Measurements from ENCODE around the gene TMED4. TPM values are rescaled to one million over a fixed set of nuclear protein-coding genes. Genes with fewer than 3 reads are reported as not detected.

The TMED4 gene
- total and polyA plus RNA-seq, 4 donors, result 26.9 to 97.1 (median 46.9) TPM

DNA sequence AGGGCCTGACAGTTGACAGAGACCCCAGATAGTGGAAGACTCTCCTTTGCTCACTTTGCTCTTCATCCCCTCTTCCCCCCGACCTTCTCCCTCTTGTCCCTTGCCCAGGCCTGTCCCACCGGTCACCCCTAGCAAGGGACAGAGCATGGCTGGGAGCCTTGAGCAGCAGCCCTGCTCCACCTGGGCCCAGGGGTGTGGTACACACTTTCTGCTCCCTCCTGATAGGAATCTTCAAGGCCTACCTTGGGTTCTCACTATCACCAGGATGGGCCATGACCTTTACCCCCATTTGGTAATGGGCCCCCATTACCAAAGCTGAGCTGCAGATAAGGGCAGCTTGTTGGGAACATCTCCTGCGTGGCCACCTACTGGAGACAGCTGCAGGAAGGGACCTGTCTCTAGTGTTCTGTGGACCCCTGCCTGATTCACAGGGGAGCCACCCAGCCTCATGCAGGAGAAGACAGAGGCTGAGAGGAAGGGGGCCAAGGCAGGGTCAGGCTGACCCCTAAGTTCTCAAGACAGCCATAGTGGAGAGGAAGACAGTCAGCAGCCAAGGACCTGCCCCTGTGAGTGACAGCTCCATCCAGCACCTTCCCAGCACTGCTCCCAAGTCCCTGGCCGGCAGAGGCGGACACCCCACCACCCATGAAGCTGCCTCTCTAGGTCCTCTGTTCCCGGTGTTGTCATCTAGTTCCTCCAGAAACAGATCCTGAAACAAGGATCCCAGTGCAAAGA is 40.0 kb downstream of the TMED4 start:
- no peaks in the 10 kb centered on the region for H3K36me3 ChIP-seq (ENCODE audit: control insufficient read depth in 4 of 4, insufficient read depth in 3 of 4, low read depth in 1 of 4, low read length in 3 of 4)
- peak overlapping the region; percentile 13 to 99 for H3K9ac ChIP-seq (ENCODE audit: low read depth in 1 of 2, low read length in 2 of 2)
- DNase-seq (ENCODE audit: low spot score), result no peak
- peaks cover 5 to 52% (median 30%) of the 10 kb centered on the region in 4 donors for H3K4me1 ChIP-seq (ENCODE audit: control insufficient read depth in 4 of 4, insufficient read depth in 4 of 4, low read length in 3 of 4)
- no peaks in the 10 kb centered on the region for H3K27me3 ChIP-seq (ENCODE audit: control insufficient read depth in 4 of 4, insufficient read depth in 4 of 4, low read length in 3 of 4)
- no peak overlapping the region for H3K4me3 ChIP-seq (ENCODE audit: low read depth in 1 of 3, low read length in 3 of 3)
- peak overlapping the region; percentile 86 to 97 for H3K27ac ChIP-seq (ENCODE audit: low read depth in 1 of 2, low read length in 2 of 2)
- WGBS, result 88% methylated on average over 6 of the region's 6 CpGs
- no peaks in the 10 kb centered on the region for H3K9me3 ChIP-seq (ENCODE audit: control insufficient read depth in 4 of 4, low read length in 3 of 4)
- TF ChIP-seq JUND (IDR thresholded peaks at IDR 0.05), result peak in 1 of 2 donors; percentile 1
- no peak for TF ChIP-seq ZBTB33 (IDR thresholded peaks at IDR 0.05)

DNA sequence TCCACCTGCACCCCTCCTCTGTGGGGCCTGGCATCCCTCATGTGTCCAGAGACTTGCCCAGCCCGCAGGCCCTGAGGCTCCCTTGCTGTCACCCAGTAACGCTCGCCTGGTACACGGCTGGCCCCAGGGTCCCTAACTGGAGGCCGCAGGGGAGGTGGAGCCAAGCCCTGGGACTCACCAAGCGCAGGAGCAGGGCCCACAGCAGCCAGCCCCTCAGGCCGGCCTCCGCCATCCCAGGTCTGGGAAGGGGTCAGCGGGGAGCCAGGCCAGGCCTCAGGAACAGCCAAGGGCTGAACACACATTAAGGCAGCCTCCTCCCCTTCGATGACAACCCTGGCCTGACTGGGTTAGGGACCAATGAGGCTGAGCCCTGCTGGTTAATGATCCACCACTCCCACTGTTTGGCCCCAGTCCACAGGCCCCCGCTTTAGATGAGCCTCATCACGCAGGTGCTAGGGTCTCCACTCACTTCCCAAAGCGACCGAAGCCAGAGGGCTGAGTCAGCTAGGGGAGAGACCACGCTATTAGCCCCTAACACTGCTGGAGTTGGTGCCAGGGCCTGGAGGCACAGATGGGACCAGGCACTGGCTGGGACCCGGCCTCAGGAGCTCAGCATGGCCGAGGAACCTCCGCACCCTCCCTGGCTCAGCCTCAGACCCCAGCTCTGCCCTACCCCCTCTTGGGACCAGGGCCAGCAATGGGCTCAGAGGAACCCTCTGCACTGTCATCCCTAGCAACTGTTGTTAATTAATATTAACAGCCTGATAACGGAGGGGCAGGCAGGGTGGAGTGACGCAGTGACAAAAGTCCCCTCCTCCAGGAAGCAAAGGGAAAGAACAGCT is 40.8 kb downstream of the TMED4 start, which contains the start of gene NPC1L1:
NPC1L1 (minus strand) TSS at position 303 of the 842 bp plus-strand sequence; CDS start at position 232, 71 bp downstream.
- H3K27me3 ChIP-seq (ENCODE audit: control insufficient read depth in 4 of 4, insufficient read depth in 4 of 4, low read length in 3 of 4), result no peaks in the 10 kb centered on the region
- no peaks in the 10 kb centered on the region for H3K36me3 ChIP-seq (ENCODE audit: control insufficient read depth in 4 of 4, insufficient read depth in 3 of 4, low read depth in 1 of 4, low read length in 3 of 4)
- TF ChIP-seq GABPA (IDR thresholded peaks at IDR 0.05 in 1 of 2, conservative IDR thresholded peaks at IDR 0.05 in 1 of 2) (no peak), SP1 (IDR thresholded peaks at IDR 0.05) (peak; percentile 57), RXRA (IDR thresholded peaks at IDR 0.05) (peak; percentile 28 to 42), YY1 (IDR thresholded peaks at IDR 0.05) (peak; percentile 94), JUND (IDR thresholded peaks at IDR 0.05) (peak; percentile 28 to 63), TAF1 (conservative IDR thresholded peaks at IDR 0.05) (peak; percentile 69), HNF4A (conservative IDR thresholded peaks at IDR 0.05) (peak; percentile 9 to 21), FOXA2 (IDR thresholded peaks at IDR 0.05) (peak; percentile 6)
- TF ChIP-seq, protein P1, sequence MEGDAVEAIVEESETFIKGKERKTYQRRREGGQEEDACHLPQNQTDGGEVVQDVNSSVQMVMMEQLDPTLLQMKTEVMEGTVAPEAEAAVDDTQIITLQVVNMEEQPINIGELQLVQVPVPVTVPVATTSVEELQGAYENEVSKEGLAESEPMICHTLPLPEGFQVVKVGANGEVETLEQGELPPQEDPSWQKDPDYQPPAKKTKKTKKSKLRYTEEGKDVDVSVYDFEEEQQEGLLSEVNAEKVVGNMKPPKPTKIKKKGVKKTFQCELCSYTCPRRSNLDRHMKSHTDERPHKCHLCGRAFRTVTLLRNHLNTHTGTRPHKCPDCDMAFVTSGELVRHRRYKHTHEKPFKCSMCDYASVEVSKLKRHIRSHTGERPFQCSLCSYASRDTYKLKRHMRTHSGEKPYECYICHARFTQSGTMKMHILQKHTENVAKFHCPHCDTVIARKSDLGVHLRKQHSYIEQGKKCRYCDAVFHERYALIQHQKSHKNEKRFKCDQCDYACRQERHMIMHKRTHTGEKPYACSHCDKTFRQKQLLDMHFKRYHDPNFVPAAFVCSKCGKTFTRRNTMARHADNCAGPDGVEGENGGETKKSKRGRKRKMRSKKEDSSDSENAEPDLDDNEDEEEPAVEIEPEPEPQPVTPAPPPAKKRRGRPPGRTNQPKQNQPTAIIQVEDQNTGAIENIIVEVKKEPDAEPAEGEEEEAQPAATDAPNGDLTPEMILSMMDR (IDR thresholded peaks at IDR 0.05; ENCODE audit: low read depth, low read length, missing input control), result no peak
- TF ChIP-seq, protein P2, sequence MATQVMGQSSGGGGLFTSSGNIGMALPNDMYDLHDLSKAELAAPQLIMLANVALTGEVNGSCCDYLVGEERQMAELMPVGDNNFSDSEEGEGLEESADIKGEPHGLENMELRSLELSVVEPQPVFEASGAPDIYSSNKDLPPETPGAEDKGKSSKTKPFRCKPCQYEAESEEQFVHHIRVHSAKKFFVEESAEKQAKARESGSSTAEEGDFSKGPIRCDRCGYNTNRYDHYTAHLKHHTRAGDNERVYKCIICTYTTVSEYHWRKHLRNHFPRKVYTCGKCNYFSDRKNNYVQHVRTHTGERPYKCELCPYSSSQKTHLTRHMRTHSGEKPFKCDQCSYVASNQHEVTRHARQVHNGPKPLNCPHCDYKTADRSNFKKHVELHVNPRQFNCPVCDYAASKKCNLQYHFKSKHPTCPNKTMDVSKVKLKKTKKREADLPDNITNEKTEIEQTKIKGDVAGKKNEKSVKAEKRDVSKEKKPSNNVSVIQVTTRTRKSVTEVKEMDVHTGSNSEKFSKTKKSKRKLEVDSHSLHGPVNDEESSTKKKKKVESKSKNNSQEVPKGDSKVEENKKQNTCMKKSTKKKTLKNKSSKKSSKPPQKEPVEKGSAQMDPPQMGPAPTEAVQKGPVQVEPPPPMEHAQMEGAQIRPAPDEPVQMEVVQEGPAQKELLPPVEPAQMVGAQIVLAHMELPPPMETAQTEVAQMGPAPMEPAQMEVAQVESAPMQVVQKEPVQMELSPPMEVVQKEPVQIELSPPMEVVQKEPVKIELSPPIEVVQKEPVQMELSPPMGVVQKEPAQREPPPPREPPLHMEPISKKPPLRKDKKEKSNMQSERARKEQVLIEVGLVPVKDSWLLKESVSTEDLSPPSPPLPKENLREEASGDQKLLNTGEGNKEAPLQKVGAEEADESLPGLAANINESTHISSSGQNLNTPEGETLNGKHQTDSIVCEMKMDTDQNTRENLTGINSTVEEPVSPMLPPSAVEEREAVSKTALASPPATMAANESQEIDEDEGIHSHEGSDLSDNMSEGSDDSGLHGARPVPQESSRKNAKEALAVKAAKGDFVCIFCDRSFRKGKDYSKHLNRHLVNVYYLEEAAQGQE (IDR thresholded peaks at IDR 0.05), result peak; percentile 93
- peak within 1 kb of the TSS; percentile 72 to 99 for H3K9ac ChIP-seq (ENCODE audit: low read depth in 1 of 2, low read length in 2 of 2)
- H3K4me3 ChIP-seq (ENCODE audit: low read depth in 1 of 3, low read length in 3 of 3), result peak within 1 kb of the TSS; percentile 52 to 63 (median 54)
- peaks cover 5 to 57% (median 34%) of the 10 kb centered on the region in 4 donors for H3K4me1 ChIP-seq (ENCODE audit: control insufficient read depth in 4 of 4, insufficient read depth in 4 of 4, low read length in 3 of 4)
- DNase-seq (ENCODE audit: low spot score), result peak; percentile 73
- H3K9me3 ChIP-seq (ENCODE audit: control insufficient read depth in 4 of 4, low read length in 3 of 4), result no peaks in the 10 kb centered on the region
- peak within 1 kb of the TSS; percentile 86 to 97 for H3K27ac ChIP-seq (ENCODE audit: low read depth in 1 of 2, low read length in 2 of 2)
- 40% methylated on average over 20 of the region's 20 CpGs for WGBS
